IMR-90 (cell line): Measurements from ENCODE around the gene HELZ. TPM values are rescaled to one million over a fixed set of nuclear protein-coding genes. Genes with fewer than 3 reads are reported as not detected.

Experiments used
- ATAC-seq: fragments of 200-7000 bp; cut with Tn5 transposase; 2 replicates; pipeline ENCODE4 v1.9.1; 2020; ENCODE audit warnings: low read depth, mild to moderate bottlenecking, moderate library complexity
- BruUV-seq: library from RNA; stranded (reverse); fragments of 400-500 nt; replicated peaks from 2 replicates; lab custom pipeline; 2021; lab: Mats Ljungman, UMichigan
- CTCF ChIA-PET: fragments of 300-600 bp; formaldehyde crosslinking; extraction: SDS; loops from one replicate; lab custom pipeline; 2021; ENCODE audit warnings: antibody characterized with exemption; lab: Yijun Ruan, JAX
- POLR2A ChIA-PET: fragments of 300-600 bp; sonication (Branson Sonifier 250); formaldehyde crosslinking; loops from one replicate; lab custom pipeline; 2022; ENCODE audit warnings: antibody characterized with exemption; ENCODE audit not compliant: unreplicated experiment; lab: Charles Lee
- DNase-seq: peaks from one replicate; pipeline ENCODE4 v3.0.0; 2013
- H2AFZ ChIP-seq: replicated peaks from 2 replicates; pipeline ENCODE3; 2013; ENCODE audit warnings: low read length, mild to moderate bottlenecking; ENCODE audit not compliant: poor library complexity
- H2AK5ac ChIP-seq: 2 replicates; pipeline ENCODE4 v1.6.1; 2013; ENCODE audit warnings: low read depth, low read length, inconsistent platforms
- H2AK9ac ChIP-seq: replicated peaks from 2 replicates; pipeline ENCODE3; 2013; ENCODE audit warnings: mild to moderate bottlenecking, low read depth, low read length, moderate library complexity; ENCODE audit not compliant: poor library complexity
- H2BK120ac ChIP-seq: 2 replicates; pipeline ENCODE4 v1.6.1; 2013; ENCODE audit warnings: low read depth, low read length, inconsistent platforms
- H2BK15ac ChIP-seq: 3 replicates; pipeline ENCODE4 v1.6.1; 2013; ENCODE audit warnings: low read depth, low read length, inconsistent platforms
- H2BK20ac ChIP-seq: 2 replicates; pipeline ENCODE4 v1.6.1; 2013; ENCODE audit warnings: low read depth, mild to moderate bottlenecking, inconsistent platforms, low read length, moderate library complexity
- H2BK5ac ChIP-seq: 2 replicates; pipeline ENCODE4 v1.6.1; 2013; ENCODE audit warnings: mild to moderate bottlenecking, low read depth, low read length, inconsistent platforms; ENCODE audit not compliant: poor library complexity, severe bottlenecking
- H3K14ac ChIP-seq: replicated peaks from 2 replicates; pipeline ENCODE4 v1.6.1; 2013; ENCODE audit warnings: low read depth, low read length, inconsistent platforms
- H3K18ac ChIP-seq: 2 replicates; pipeline ENCODE4 v1.6.1; 2013; ENCODE audit warnings: low read depth, low read length, control low read depth
- H3K23ac ChIP-seq: 2 replicates; pipeline ENCODE4 v1.6.1; 2013; ENCODE audit warnings: low read depth, low read length, inconsistent platforms
- H3K27ac ChIP-seq: 2 replicates; pipeline ENCODE4 v1.5.1; 2013; ENCODE audit warnings: mild to moderate bottlenecking, control low read depth, low read length; ENCODE audit not compliant: insufficient read depth
- H3K27me3 ChIP-seq: 2 replicates; pipeline ENCODE4 v1.6.1; 2013; ENCODE audit warnings: low read length; ENCODE audit not compliant: control insufficient read depth, insufficient read depth
- H3K36me3 ChIP-seq: 2 replicates; pipeline ENCODE4 v1.6.1; 2013; ENCODE audit warnings: low read length, mixed read lengths; ENCODE audit not compliant: control insufficient read depth, insufficient read depth
- H3K4ac ChIP-seq: 2 replicates; pipeline ENCODE4 v1.6.1; 2013; ENCODE audit warnings: low read depth, low read length, inconsistent platforms
- H3K4me1 ChIP-seq: 2 replicates; pipeline ENCODE4 v1.6.1; 2013; ENCODE audit warnings: low read length, mixed read lengths; ENCODE audit not compliant: control insufficient read depth, insufficient read depth
- H3K4me2 ChIP-seq: 2 replicates; pipeline ENCODE4 v1.6.1; 2013; ENCODE audit warnings: low read depth, mild to moderate bottlenecking, control low read depth, low read length, moderate library complexity
- H3K4me3 ChIP-seq: 2 replicates; pipeline ENCODE4 v1.5.1; 2013; ENCODE audit warnings: low read depth, mild to moderate bottlenecking, control low read depth, low read length, moderate library complexity; ENCODE audit not compliant: insufficient read depth
- H3K56ac ChIP-seq: 2 replicates; pipeline ENCODE4 v1.6.1; 2013; ENCODE audit warnings: low read length, inconsistent platforms; ENCODE audit not compliant: insufficient read depth; ENCODE audit errors: extremely low read depth
- H3K79me1 ChIP-seq, 2 experiments: 2 replicates each; pipeline ENCODE4 v1.6.1; 2013; ENCODE audit warnings: low read length in 2 of 2, inconsistent platforms in 1 of 2, low read depth in 1 of 2
- H3K9ac ChIP-seq: 2 replicates; pipeline ENCODE4 v1.6.1; 2013; ENCODE audit warnings: low read depth, low read length, control low read depth
- H3K9me1 ChIP-seq: 2 replicates; pipeline ENCODE4 v1.6.1; 2013; ENCODE audit warnings: low read length, inconsistent platforms; ENCODE audit not compliant: insufficient read depth
- H3K9me3 ChIP-seq: 2 replicates; pipeline ENCODE4 v1.6.1; 2013; ENCODE audit warnings: low read length; ENCODE audit not compliant: control insufficient read depth, insufficient read depth
- H4K20me1 ChIP-seq: 2 replicates; pipeline ENCODE4 v1.6.1; 2013; ENCODE audit warnings: low read length, inconsistent platforms; ENCODE audit not compliant: insufficient read depth
- H4K5ac ChIP-seq: 2 replicates; pipeline ENCODE4 v1.6.1; 2013; ENCODE audit warnings: mild to moderate bottlenecking, low read depth, low read length, control low read depth
- H4K8ac ChIP-seq, 2 experiments: 2 replicates each; pipeline ENCODE4 v1.6.1; 2013; ENCODE audit warnings: low read depth in 2 of 2, low read length in 2 of 2, control low read depth in 1 of 2, inconsistent platforms in 1 of 2
- H4K91ac ChIP-seq: 2 replicates; pipeline ENCODE4 v1.6.1; 2013; ENCODE audit warnings: low read depth, low read length, inconsistent platforms; ENCODE audit not compliant: insufficient read depth
- BHLHE40 ChIP-seq: fragments of 150-350 bp; IDR thresholded peaks from 2 replicates; pipeline ENCODE4 v1.6.1; 2016; ENCODE audit warnings: mild to moderate bottlenecking, low read depth, low read length
- CEBPB ChIP-seq: IDR thresholded peaks from 2 replicates; pipeline ENCODE4 v1.6.1; 2012; ENCODE audit warnings: low read depth, low read length, improper control_type of control experiment
- CHD1 ChIP-seq: IDR thresholded peaks from 2 replicates; pipeline ENCODE4 v1.6.1; 2012; ENCODE audit warnings: low read depth, low read length, improper control_type of control experiment
- CTCF ChIP-seq: conservative IDR thresholded peaks from 2 replicates; pipeline ENCODE4 v1.5.1; 2012; ENCODE audit warnings: mild to moderate bottlenecking, low read depth, low read length, improper control_type of control experiment
- ELK1 ChIP-seq: fragments of 150-350 bp; IDR thresholded peaks from 2 replicates; pipeline ENCODE4 v1.6.1; 2016; ENCODE audit warnings: low read depth, mild to moderate bottlenecking, low read length, moderate library complexity, borderline replicate concordance
- FOS ChIP-seq: fragments of 150-350 bp; IDR thresholded peaks from 2 replicates; pipeline ENCODE4 v1.6.1; 2016; ENCODE audit warnings: low read depth, low read length
- MAFK ChIP-seq: IDR thresholded peaks from 2 replicates; pipeline ENCODE4 v1.6.1; 2012; ENCODE audit warnings: low read depth, low read length, improper control_type of control experiment
- MAZ ChIP-seq: IDR thresholded peaks from 2 replicates; pipeline ENCODE4 v1.6.1; 2012; ENCODE audit warnings: low read depth, mild to moderate bottlenecking, low read length, improper control_type of control experiment, moderate library complexity, borderline replicate concordance
- MXI1 ChIP-seq: IDR thresholded peaks from 2 replicates; pipeline ENCODE4 v1.6.1; 2012; ENCODE audit warnings: low read depth, mild to moderate bottlenecking, low read length, moderate library complexity, borderline replicate concordance
- NFE2L2 ChIP-seq: fragments of 150-350 bp; IDR thresholded peaks from 2 replicates; pipeline ENCODE4 v1.6.1; 2016; ENCODE audit warnings: low read depth, mild to moderate bottlenecking, low read length
- POLR2A ChIP-seq: IDR thresholded peaks from 2 replicates; pipeline ENCODE4 v1.6.1; 2012; ENCODE audit warnings: mild to moderate bottlenecking, low read depth, low read length
- RAD21 ChIP-seq: IDR thresholded peaks from 2 replicates; pipeline ENCODE4 v1.6.1; 2012; ENCODE audit warnings: low read length, improper control_type of control experiment
- RCOR1 ChIP-seq: IDR thresholded peaks from 2 replicates; pipeline ENCODE4 v1.6.1; 2012; ENCODE audit warnings: mild to moderate bottlenecking, low read length, improper control_type of control experiment; ENCODE audit not compliant: insufficient replicate concordance
- RFX5 ChIP-seq: IDR thresholded peaks from 2 replicates; pipeline ENCODE4 v1.8.0; 2012; ENCODE audit warnings: low read depth, mild to moderate bottlenecking, low read length, moderate library complexity
- SMC3 ChIP-seq: fragments of 150-350 bp; IDR thresholded peaks from 2 replicates; pipeline ENCODE4 v1.6.1; 2016; ENCODE audit warnings: low read depth, mild to moderate bottlenecking, antibody characterized with exemption, low read length, moderate library complexity
- USF2 ChIP-seq: fragments of 150-350 bp; IDR thresholded peaks from 2 replicates; pipeline ENCODE4 v1.6.1; 2017; ENCODE audit warnings: mild to moderate bottlenecking, antibody characterized with exemption, low read length, low read depth
- WGBS, 2 experiments: methylation state at CpG; one replicate each; pipeline versions ENCODE4 v1.1.5 to v1.1.7; 2013; ENCODE audit warnings: missing lambda C conversion rate in 2 of 2; ENCODE audit not compliant: insufficient read length in 1 of 2; ENCODE audit errors: extremely low coverage in 2 of 2; 5-methylcytosine and 5-hydroxymethylcytosine counted together
- dilution Hi-C: fragments of 300-500 bp; cut with HindIII; formaldehyde crosslinking; loops from one replicate; pipeline ENCODE4 v1.14.3; 2018; ENCODE audit warnings: low sequenced_read_pairs; ENCODE audit not compliant: unreplicated experiment
- in situ Hi-C: fragments of 300-500 bp; cut with MboI; formaldehyde crosslinking; loops from 3 replicates; pipeline ENCODE4 v1.14.3; 2019; ENCODE audit warnings: low sequenced_read_pairs, inconsistent platforms, mixed read lengths
- intact Hi-C: fragments of 100-400 bp; cut with micrococcal nuclease; formaldehyde crosslinking; loops from 2 replicates; pipeline ENCODE4 v1.10.0; 2022
- polyA plus RNA-seq, 3 experiments: library from polyadenylated mRNA; depleted of rRNA; stranded (reverse); fragments of >200 nt; gene quantifications; 2 replicates each; pipeline ENCODE4 v1.2.3, GENCODE V29; 2012; ENCODE audit warnings: low replicate concordance in 1 of 3
- total RNA-seq: library from RNA; depleted of rRNA; stranded (reverse); fragments of >200 nt; gene quantifications from 2 replicates; pipeline ENCODE4 v1.2.3, GENCODE V29; 2012

The HELZ gene
- total and polyA plus RNA-seq, 2 of the 4 experiments (the other 2 are of a cell fraction): 8.0 to 60.6 TPM

- in situ Hi-C loops: no loop called here
- dilution Hi-C loops: no loop called here
- BruUV-seq: no TSS peak
Observed at GRCh38 chr17:67137860-67138259, 107.1 kb downstream of the HELZ start.

More at GRCh38 chr17:67137860-67138259, 107.1 kb downstream of the HELZ start:
- Histone ChIP-seq H2AK5ac (no peak overlapping the region), H4K5ac (no peak overlapping the region), H3K56ac (no peak overlapping the region), H3K4me1 (peaks cover 9% of the 10 kb centered on the region), H3K27ac (no peak overlapping the region), H3K23ac (no peak overlapping the region), H3K9me1 (peaks cover 10% of the 10 kb centered on the region), H4K8ac (0 out of 4 replicates have a peak overlapping the region, but pooled peaks of 1 of the 2 experiments have one; percentile 9), H3K9me3 (no peaks in the 10 kb centered on the region), H3K14ac (no peak overlapping the region), H3K9ac (no peak overlapping the region), H4K20me1 (no peaks in the 10 kb centered on the region), H3K4me2 (no peak overlapping the region), H2BK15ac (no peak overlapping the region), H4K91ac (no peak overlapping the region), H2AFZ (no peak overlapping the region), H2AK9ac (no peak overlapping the region), H3K18ac (no peak overlapping the region; the same call in 1 of the 2 replicates), H3K4ac (no peak overlapping the region), H3K79me1 (peaks cover 12 to 30% of the 10 kb centered on the region in 2 experiments; a peak in 3 of 4 replicates), H3K36me3 (peaks cover 7% of the 10 kb centered on the region), H3K27me3 (no peaks in the 10 kb centered on the region), H2BK5ac (no peak overlapping the region), H2BK120ac (no peak overlapping the region), H3K4me3 (no peak overlapping the region), H2BK20ac (no peak overlapping the region)
- ChIA-PET CTCF (interaction anchor here (0.5 kb wide), 1 partner anchor 34 kb away, joined by 3 read pairs; no protein-coding TSS in a partner anchor), POLR2A (no interaction called here)
- 100% methylated on average over 1 of the region's 5 CpGs for WGBS, 2 experiments
- no peak for TF ChIP-seq MAFK
- TF ChIP-seq CEBPB: no peak
- no peak for TF ChIP-seq RAD21
- TF ChIP-seq CHD1: no peak
- no peak for TF ChIP-seq FOS
- no peak for TF ChIP-seq BHLHE40
- TF ChIP-seq MAZ: no peak
- TF ChIP-seq CTCF: no peak
- TF ChIP-seq RCOR1: no peak
- TF ChIP-seq ELK1: no peak
- TF ChIP-seq SMC3: no peak
- no peak for TF ChIP-seq USF2
- no peak for TF ChIP-seq NFE2L2
- TF ChIP-seq POLR2A: no peak
- no peak for TF ChIP-seq RFX5
- TF ChIP-seq MXI1: no peak
- ATAC-seq: no peak
- intact Hi-C loops: no loop called here
- DNase-seq: no peak
